B cell (primary cell): ENCODE data around the gene ANXA4. TPM values are rescaled to one million over a fixed set of nuclear protein-coding genes. Genes with fewer than 3 reads are reported as not detected.
"Not testable (repeated sequence)": the region's sequence is repeated elsewhere in the genome, so short reads cannot be mapped to it uniquely, and the experiment has no call there.

ENCODE experiments used
- ATAC-seq: fragments of 200-7000 bp; cut with Tn5 transposase; one replicate; pipeline ENCODE4 v1.10.0; 2021; ENCODE audit warnings: low read depth, mild to moderate bottlenecking, moderate number of reproducible peaks, moderate library complexity
- CTCF ChIA-PET: fragments of 350-600 bp; sonication (Branson Sonifier 250); formaldehyde crosslinking; loops from one replicate; lab custom pipeline; 2021; ENCODE audit warnings: antibody characterized with exemption, inconsistent platforms; lab: Charles Lee
- POLR2A ChIA-PET: fragments of 350-600 bp; sonication (Branson Sonifier 250); formaldehyde crosslinking; loops from one replicate; lab custom pipeline; 2021; ENCODE audit warnings: antibody characterized with exemption; lab: Charles Lee
- DNase-seq: peaks from one replicate; pipeline ENCODE4 v3.0.0; 2013
- H2AFZ ChIP-seq: 2 replicates; pipeline ENCODE4 v1.6.1; 2012; ENCODE audit warnings: mild to moderate bottlenecking, low read depth, low read length; ENCODE audit not compliant: insufficient read depth, poor library complexity, severe bottlenecking
- H3K27ac ChIP-seq, 2 donors: 1 replicate in 1 of 2; 2 replicates in 1 of 2; pipeline ENCODE4 v1.5.1; 2012 to 2013; ENCODE audit warnings: low read length in 2 of 2, mild to moderate bottlenecking in 2 of 2, moderate library complexity in 1 of 2
- H3K27me3 ChIP-seq, 4 experiments: fragments of 200-600 bp in 1 of 4; sonication (generic) in 1 of 4; replicated peaks in 1 of 4; 1 replicate in 2 of 4; 2 replicates in 2 of 4; pipeline versions ENCODE4 v1.6.1 to v1.7.0; 2013 to 2016; ENCODE audit warnings: low read length in 3 of 4, mild to moderate bottlenecking in 2 of 4, mixed read lengths in 1 of 4, moderate library complexity in 1 of 4; ENCODE audit not compliant: insufficient read depth in 4 of 4, control insufficient read depth in 3 of 4; ENCODE audit errors: control extremely low read depth in 1 of 4
- H3K36me3 ChIP-seq, 2 experiments: replicated peaks in 1 of 2; 1 replicate in 1 of 2; 2 replicates in 1 of 2; pipeline versions ENCODE4 v1.6.1 to v1.7.1; 2013; ENCODE audit warnings: low read length in 1 of 2; ENCODE audit not compliant: insufficient read depth in 2 of 2, control insufficient read depth in 1 of 2; ENCODE audit errors: control extremely low read depth in 1 of 2, extremely low read depth in 1 of 2
- H3K4me1 ChIP-seq, 2 donors: fragments of 200-600 bp in 1 of 2; sonication (generic) in 1 of 2; 1 replicate in 1 of 2; 2 replicates in 1 of 2; pipeline versions ENCODE4 v1.5.1 to v1.6.1; 2013 to 2017; ENCODE audit warnings: low read length in 2 of 2; ENCODE audit not compliant: control insufficient read depth in 2 of 2, insufficient read depth in 2 of 2
- H3K4me2 ChIP-seq: replicated peaks from 2 replicates; pipeline ENCODE3; 2012; ENCODE audit warnings: mild to moderate bottlenecking, low read depth, low read length; ENCODE audit not compliant: poor library complexity, severe bottlenecking
- H3K4me3 ChIP-seq, 5 experiments: fragments of 200-600 bp in 1 of 5; sonication (generic) in 1 of 5; 1 replicate in 3 of 5; 2 replicates in 2 of 5; pipeline versions ENCODE4 v1.5.1 to v1.7.0; 2011 to 2016; ENCODE audit warnings: low read length in 4 of 5, mild to moderate bottlenecking in 4 of 5, low read depth in 2 of 5, control low read depth in 1 of 5, moderate library complexity in 1 of 5; ENCODE audit not compliant: insufficient read depth in 1 of 5; ENCODE audit errors: control extremely low read depth in 1 of 5, extremely low read depth in 1 of 5
- H3K79me2 ChIP-seq: fragments of 200-600 bp; sonication (generic); one replicate; pipeline ENCODE4 v1.6.0; 2016; ENCODE audit warnings: low read length; ENCODE audit not compliant: control insufficient read depth, insufficient read depth
- H3K9ac ChIP-seq: fragments of 200-600 bp; sonication (generic); 2 replicates; pipeline ENCODE4 v1.6.1; 2017; ENCODE audit warnings: mild to moderate bottlenecking, low read length, moderate library complexity
- H3K9me3 ChIP-seq, 3 donors: one replicate each; pipeline versions ENCODE4 v1.6.1 to v1.7.1; 2013; ENCODE audit warnings: low read length in 2 of 3; ENCODE audit not compliant: control insufficient read depth in 2 of 3, insufficient read depth in 1 of 3; ENCODE audit errors: control extremely low read depth in 1 of 3
- H4K20me1 ChIP-seq: 2 replicates; pipeline ENCODE4 v1.6.0; 2012; ENCODE audit warnings: mild to moderate bottlenecking, low read length; ENCODE audit not compliant: insufficient read depth, control insufficient read depth, poor library complexity, severe bottlenecking
- H3K27ac Mint-ChIP-seq: one replicate; pipeline ENCODE4 v1.8.0; 2021; ENCODE audit warnings: mixed read lengths
- H3K27me3 Mint-ChIP-seq: one replicate; pipeline ENCODE4 v1.8.0; 2021; ENCODE audit warnings: mixed read lengths
- H3K4me1 Mint-ChIP-seq: one replicate; pipeline ENCODE4 v1.8.0; 2021; ENCODE audit warnings: mixed read lengths
- H3K4me3 Mint-ChIP-seq: one replicate; pipeline ENCODE4 v1.8.0; 2021; ENCODE audit warnings: mixed read lengths
- H3K9me3 Mint-ChIP-seq: one replicate; pipeline ENCODE4 v1.8.0; 2022; ENCODE audit warnings: mixed read lengths; ENCODE audit not compliant: insufficient read depth
- EZH2 ChIP-seq: IDR thresholded peaks from 2 replicates; pipeline ENCODE4 v1.6.1; 2012; ENCODE audit warnings: borderline replicate concordance, low read depth, mild to moderate bottlenecking, moderate library complexity, low read length; ENCODE audit not compliant: insufficient read depth, poor library complexity, severe bottlenecking
- WGBS: methylation state at CpG from one replicate; pipeline ENCODE4 v1.1.5; 2013; ENCODE audit warnings: missing lambda C conversion rate; ENCODE audit not compliant: insufficient coverage; 5-methylcytosine and 5-hydroxymethylcytosine counted together
- intact Hi-C: fragments of 100-400 bp; cut with micrococcal nuclease; formaldehyde crosslinking; loops from one replicate; pipeline ENCODE4 v1.10.0; 2022
- polyA plus RNA-seq: library from polyadenylated mRNA; depleted of rRNA; stranded (reverse); fragments of >200 nt; gene quantifications from 2 replicates; pipeline ENCODE4 v1.2.3, GENCODE V29; 2012
- total RNA-seq, 2 donors: library from RNA; stranded (reverse); fragments of 120-200 nt in 1 of 2; gene quantifications; 1 replicate in 1 of 2; 2 replicates in 1 of 2; pipeline versions ENCODE4 v1.2.3 to v1.2.4, GENCODE V29; 2013 to 2022
- TF ChIP-seq, protein P1 (sequence below): fragments of 200-600 bp; IDR thresholded peaks from one replicate; pipeline ENCODE4 v1.8.0; 2022; ENCODE audit warnings: antibody characterized with exemption, mild to moderate bottlenecking

ANXA4 gene
- total and polyA plus RNA-seq, 2 donors (not counting 1 experiment from before 2014, with no cell fraction given) = 28.4 to 61.7 TPM

DNA sequence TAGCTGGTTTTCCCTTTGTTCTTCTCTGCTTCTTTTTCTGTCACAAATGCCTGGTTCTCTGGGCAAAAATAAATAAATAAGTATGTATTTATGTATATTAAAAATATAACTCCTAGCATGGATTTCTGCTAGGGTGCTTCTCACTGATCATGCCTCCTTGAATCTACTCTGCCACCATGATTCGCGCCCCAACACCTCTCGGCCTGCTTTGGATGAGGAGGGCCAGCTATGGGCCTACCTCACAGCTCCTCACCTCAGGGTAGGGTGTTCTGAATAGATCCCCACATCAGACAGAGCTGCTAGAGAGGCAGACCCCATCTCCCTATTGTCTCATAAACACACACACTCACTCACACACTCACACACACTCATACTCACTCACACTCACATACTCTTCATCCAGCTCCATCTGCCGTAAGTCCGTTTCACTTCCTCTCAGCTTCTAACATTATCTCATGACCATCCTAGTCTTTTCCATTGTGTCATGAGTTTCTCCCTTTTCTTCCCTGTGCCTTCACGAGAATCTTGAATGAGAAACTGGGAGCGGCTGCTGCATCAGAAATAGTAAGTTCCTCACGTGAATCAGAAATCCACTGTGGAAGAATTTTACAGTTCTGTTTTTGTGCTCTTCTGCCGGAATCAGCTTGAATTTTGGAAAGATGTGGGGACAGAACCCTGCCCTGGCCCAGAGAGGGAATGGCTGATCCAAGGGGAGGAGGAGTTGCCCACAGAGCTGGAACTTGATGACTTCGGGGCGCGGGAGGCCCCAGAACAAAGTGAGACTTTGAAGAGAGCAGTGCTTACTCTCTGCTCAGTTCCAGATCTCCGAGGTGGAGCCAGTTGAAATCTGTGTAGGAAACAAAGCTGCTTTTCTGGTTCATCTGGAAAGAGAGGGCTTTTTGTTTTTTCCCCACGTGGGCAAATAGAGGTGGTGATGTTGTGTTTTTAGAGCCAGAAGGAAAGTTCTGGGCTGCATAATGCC is 20.9 kb downstream of the ANXA4 start:
- intact Hi-C loops = no loop called here
- WGBS = 86% methylated on average over 11 of the region's 14 CpGs
- Histone ChIP-seq H3K79me2 (peaks cover 9% of the 10 kb centered on the region), H3K9ac (no peak overlapping the region), H3K36me3 (peaks cover 0 to 5% of the 10 kb centered on the region in 2 experiments), H3K9me3 (no peaks in the 10 kb centered on the region), H4K20me1 (no peaks in the 10 kb centered on the region), H2AFZ (peak overlapping the region; percentile 27), H3K4me2 (peak overlapping the region; percentile 14), H3K4me3 (no peak overlapping the region), H3K4me1 (peaks cover 44 to 49% of the 10 kb centered on the region in 2 donors), H3K27me3 (no peaks in the 10 kb centered on the region), H3K27ac (peak overlapping the region in 1 of 2 donors; percentile 31)
- Mint-ChIP-seq H3K27me3 (no peaks in the 10 kb centered on the region), H3K9me3 (no peaks in the 10 kb centered on the region), H3K4me1 (peaks cover 44% of the 10 kb centered on the region), H3K27ac (peak overlapping the region; percentile 17), H3K4me3 (no peak overlapping the region)
- DNase-seq (peak; percentile 38), ATAC-seq (no peak)
- CTCF ChIA-PET = interaction anchor here (0.7 to 2.6 kb wide), 8 partner anchors 18 to 454 kb away, joined by 3 to 12 read pairs (median 3); partner anchors contain the start of gene ANXA4
- TF ChIP-seq EZH2 = no peak
- TF ChIP-seq, protein P1, sequence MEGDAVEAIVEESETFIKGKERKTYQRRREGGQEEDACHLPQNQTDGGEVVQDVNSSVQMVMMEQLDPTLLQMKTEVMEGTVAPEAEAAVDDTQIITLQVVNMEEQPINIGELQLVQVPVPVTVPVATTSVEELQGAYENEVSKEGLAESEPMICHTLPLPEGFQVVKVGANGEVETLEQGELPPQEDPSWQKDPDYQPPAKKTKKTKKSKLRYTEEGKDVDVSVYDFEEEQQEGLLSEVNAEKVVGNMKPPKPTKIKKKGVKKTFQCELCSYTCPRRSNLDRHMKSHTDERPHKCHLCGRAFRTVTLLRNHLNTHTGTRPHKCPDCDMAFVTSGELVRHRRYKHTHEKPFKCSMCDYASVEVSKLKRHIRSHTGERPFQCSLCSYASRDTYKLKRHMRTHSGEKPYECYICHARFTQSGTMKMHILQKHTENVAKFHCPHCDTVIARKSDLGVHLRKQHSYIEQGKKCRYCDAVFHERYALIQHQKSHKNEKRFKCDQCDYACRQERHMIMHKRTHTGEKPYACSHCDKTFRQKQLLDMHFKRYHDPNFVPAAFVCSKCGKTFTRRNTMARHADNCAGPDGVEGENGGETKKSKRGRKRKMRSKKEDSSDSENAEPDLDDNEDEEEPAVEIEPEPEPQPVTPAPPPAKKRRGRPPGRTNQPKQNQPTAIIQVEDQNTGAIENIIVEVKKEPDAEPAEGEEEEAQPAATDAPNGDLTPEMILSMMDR = no peak
- POLR2A ChIA-PET = interaction anchor here (0.7 kb wide), 1 partner anchor 1292 kb away, joined by 5 read pairs; no protein-coding TSS in a partner anchor

GRCh38 chr2:69763831-69764230 is 21.9 kb downstream of the ANXA4 start:
- Histone ChIP-seq H3K79me2 (peaks cover 18% of the 10 kb centered on the region), H3K4me1 (peaks cover 44 to 49% of the 10 kb centered on the region in 2 donors), H3K4me2 (peak overlapping the region; percentile 31)
- H3K9me3 Mint-ChIP-seq, H3K9ac ChIP-seq, ATAC-seq, H2AFZ ChIP-seq, H3K27me3 Mint-ChIP-seq, intact Hi-C loops, H3K4me3 ChIP-seq, H4K20me1 ChIP-seq, DNase-seq, H3K36me3 ChIP-seq, H3K27ac ChIP-seq, H3K27me3 ChIP-seq, POLR2A ChIA-PET, H3K9me3 ChIP-seq: not testable (repeated sequence)
- CTCF ChIA-PET = interaction anchor here (2.6 kb wide), 1 partner anchor 39 kb away, joined by 12 read pairs; no protein-coding TSS in a partner anchor
- H3K4me3 Mint-ChIP-seq = peak overlapping the region; percentile 16
- H3K4me1 Mint-ChIP-seq = peaks cover 44% of the 10 kb centered on the region
- 97% methylated on average over 5 of the region's 7 CpGs for WGBS
- peak overlapping the region; percentile 15 for H3K27ac Mint-ChIP-seq
